SK-N-SH treated with all-trans-retinoic acid at 6 μM for 48 hours (cell line): ENCODE results near the gene FOXD4L3.
"Not testable (repeated sequence)": the region's sequence is repeated elsewhere in the genome, so short reads cannot be mapped to it uniquely, and the experiment has no call there.

ENCODE experiments used
- PATZ1 ChIP-seq: fragments of 250-450 bp; sonication (Bioruptor Pico); IDR thresholded peaks from 2 replicates; pipeline ENCODE4 v1.8.0; 2020; ENCODE audit warnings: mild to moderate bottlenecking, moderate library complexity, borderline replicate concordance
- ZC3H10 ChIP-seq: fragments of 250-450 bp; sonication (Bioruptor Pico); IDR thresholded peaks from 2 replicates; pipeline ENCODE4 v1.5.1; 2021; ENCODE audit warnings: mild to moderate bottlenecking, moderate library complexity
- ZFP3 ChIP-seq: fragments of 250-450 bp; sonication (Bioruptor Pico); IDR thresholded peaks from 2 replicates; pipeline ENCODE4 v1.5.0; 2020; ENCODE audit warnings: mild to moderate bottlenecking, moderate library complexity
- ZFP30 ChIP-seq: fragments of 450-650 bp; formaldehyde crosslinking; IDR thresholded peaks from 2 replicates; pipeline ENCODE4 v1.5.0; 2022; ENCODE audit warnings: mild to moderate bottlenecking, moderate library complexity

GRCh38 chr9:68335935-68336334 is 33.3 kb downstream of the FOXD4L3 start:
- not testable (repeated sequence) for TF ChIP-seq ZFP30 (CRISPR knock-in tag); ZFP3 (CRISPR knock-in tag); PATZ1; ZC3H10
